Occipital lobe (tissue), 2 donors: ENCODE data around the gene MAPKAPK5. TPM values are rescaled to one million over a fixed set of nuclear protein-coding genes. Genes with fewer than 3 reads are reported as not detected.

Experiments
- small RNA-seq: library from RNA; depleted of rRNA; stranded (forward); fragments of <200 nt; gene quantifications from one replicate; pipeline ENCODE3, GENCODE V24; 2014
- total RNA-seq: library from RNA; depleted of rRNA; stranded (reverse); fragments of >200 nt; gene quantifications from one replicate; pipeline ENCODE4 v1.2.3, GENCODE V29; 2014

MAPKAPK5 gene
- total RNA-seq, 1 donor from 2014 or later = 33.8 TPM

Small RNA genes lying within 50 kb of the gene (small RNA-seq; reads per million reads assigned to genes)
- gene MIR6761 = not detected

Other genes with a start within 250 kb of the MAPKAPK5 start
- gene ATXN2, start 242.9 kb upstream of the MAPKAPK5 start, total RNA-seq = 79.5 TPM
- gene BRAP, start 156.3 kb upstream of the MAPKAPK5 start, total RNA-seq = 28.7 TPM
- gene ACAD10, start 156.2 kb upstream of the MAPKAPK5 start, total RNA-seq = 11.1 TPM
- gene ALDH2, start 75.3 kb upstream of the MAPKAPK5 start, total RNA-seq = 15.4 TPM
- gene TMEM116, start 170.9 kb downstream of the MAPKAPK5 start, total RNA-seq = 33.1 TPM
- gene ERP29, start 171.2 kb downstream of the MAPKAPK5 start, total RNA-seq = 44.8 TPM